HFFc6 (cell line): ENCODE measurements around the gene CDH1. TPM values are rescaled to one million over a fixed set of nuclear protein-coding genes. Genes with fewer than 3 reads are reported as not detected.

Source experiments
- DNase-seq: peaks from one replicate; pipeline ENCODE4 v3.0.0-alpha.2; 2018
- H3K27ac Mint-ChIP-seq: 2 replicates; pipeline ENCODE4 v1.8.0; 2020; ENCODE audit warnings: mild to moderate bottlenecking, mixed read lengths
- H3K27me3 Mint-ChIP-seq: 2 replicates; pipeline ENCODE4 v1.8.0; 2021; ENCODE audit warnings: mild to moderate bottlenecking, moderate library complexity, mixed read lengths; ENCODE audit not compliant: insufficient read depth
- H3K36me3 Mint-ChIP-seq: 2 replicates; pipeline ENCODE4 v1.8.0; 2021; ENCODE audit warnings: low read depth, mixed read lengths
- H3K4me1 Mint-ChIP-seq: 2 replicates; pipeline ENCODE4 v1.8.0; 2020; ENCODE audit warnings: low read depth, mixed read lengths
- H3K4me3 Mint-ChIP-seq: 2 replicates; pipeline ENCODE4 v1.8.0; 2020; ENCODE audit warnings: mild to moderate bottlenecking, moderate library complexity, mixed read lengths
- H3K9me3 Mint-ChIP-seq: 2 replicates; pipeline ENCODE4 v1.8.0; 2020; ENCODE audit warnings: mild to moderate bottlenecking, mixed read lengths
- total RNA-seq, 6 experiments: library from RNA; stranded (reverse); fragmentation: NEBNext Ultra II Directional; extraction: Animal tissue kit (Norgen Biotek cat#: 25700); gene quantifications; 2 replicates in 1 of 6; 3 replicates in 5 of 6; pipeline ENCODE4 v1.2.3, GENCODE V29; 2021
- TF ChIP-seq, protein P1 (sequence below): fragments of 200-600 bp; sonication (generic); IDR thresholded peaks from 2 replicates; pipeline ENCODE4 v1.5.0; 2021; ENCODE audit warnings: antibody characterized with exemption, mild to moderate bottlenecking

The CDH1 gene
- total RNA-seq, 6 experiments from 2014 or later = 0.24 to 1.4 (median 0.41) TPM

GRCh38 chr16:68737730-68738629, 888 bp downstream of the CDH1 start:
- H3K27me3 Mint-ChIP-seq = peaks cover 21% of the 10 kb centered on the region
- no peaks in the 10 kb centered on the region for H3K36me3 Mint-ChIP-seq

DNA sequence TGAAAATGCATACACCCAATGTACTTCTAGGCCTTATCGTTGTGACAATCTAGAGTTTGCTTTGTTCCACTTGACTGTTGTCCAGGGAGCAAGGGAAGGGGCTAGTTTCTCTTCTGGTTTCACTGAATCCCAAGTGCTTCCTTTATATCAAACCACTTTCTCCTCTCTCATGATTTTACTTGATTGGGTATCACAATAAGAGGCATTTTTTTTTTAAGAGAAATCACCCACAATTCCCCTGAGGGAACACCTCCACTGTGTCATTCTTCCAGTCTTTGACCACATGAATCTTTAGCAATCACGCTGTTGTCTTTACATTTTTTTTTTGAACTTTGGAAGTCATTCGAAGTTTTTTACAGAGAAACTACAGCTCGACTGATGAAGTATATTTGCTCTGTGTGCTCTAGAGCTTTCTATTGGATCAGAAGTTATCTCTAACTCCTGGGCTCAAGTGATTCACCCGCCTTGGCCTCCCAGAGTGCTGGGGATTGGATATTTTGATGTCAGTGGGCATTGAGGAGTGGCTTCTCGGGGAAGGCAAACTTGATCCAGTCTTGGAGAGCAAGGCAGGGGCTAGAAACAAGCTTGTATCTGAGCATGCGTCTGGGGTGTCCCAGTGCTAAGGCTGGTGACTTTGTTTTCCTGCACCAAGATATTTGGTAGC, 3.0 kb downstream of the CDH1 start:
- Mint-ChIP-seq H3K4me3 (no peak overlapping the region), H3K4me1 (peaks cover 13% of the 10 kb centered on the region), H3K9me3 (no peaks in the 10 kb centered on the region), H3K27ac (no peak overlapping the region), H3K36me3 (no peaks in the 10 kb centered on the region), H3K27me3 (peaks cover 20% of the 10 kb centered on the region)
- no peak for DNase-seq
- TF ChIP-seq, protein P1, sequence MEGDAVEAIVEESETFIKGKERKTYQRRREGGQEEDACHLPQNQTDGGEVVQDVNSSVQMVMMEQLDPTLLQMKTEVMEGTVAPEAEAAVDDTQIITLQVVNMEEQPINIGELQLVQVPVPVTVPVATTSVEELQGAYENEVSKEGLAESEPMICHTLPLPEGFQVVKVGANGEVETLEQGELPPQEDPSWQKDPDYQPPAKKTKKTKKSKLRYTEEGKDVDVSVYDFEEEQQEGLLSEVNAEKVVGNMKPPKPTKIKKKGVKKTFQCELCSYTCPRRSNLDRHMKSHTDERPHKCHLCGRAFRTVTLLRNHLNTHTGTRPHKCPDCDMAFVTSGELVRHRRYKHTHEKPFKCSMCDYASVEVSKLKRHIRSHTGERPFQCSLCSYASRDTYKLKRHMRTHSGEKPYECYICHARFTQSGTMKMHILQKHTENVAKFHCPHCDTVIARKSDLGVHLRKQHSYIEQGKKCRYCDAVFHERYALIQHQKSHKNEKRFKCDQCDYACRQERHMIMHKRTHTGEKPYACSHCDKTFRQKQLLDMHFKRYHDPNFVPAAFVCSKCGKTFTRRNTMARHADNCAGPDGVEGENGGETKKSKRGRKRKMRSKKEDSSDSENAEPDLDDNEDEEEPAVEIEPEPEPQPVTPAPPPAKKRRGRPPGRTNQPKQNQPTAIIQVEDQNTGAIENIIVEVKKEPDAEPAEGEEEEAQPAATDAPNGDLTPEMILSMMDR = no peak

More at GRCh38 chr16:68737730-68738629, 888 bp downstream of the CDH1 start:
- Mint-ChIP-seq H3K4me3 (no peak overlapping the region), H3K27ac (no peak overlapping the region), H3K9me3 (no peaks in the 10 kb centered on the region), H3K4me1 (peaks cover 6% of the 10 kb centered on the region; the same call in 1 of the 2 replicates)
- TF ChIP-seq, protein P1 = no peak
- no peak for DNase-seq

DNA sequence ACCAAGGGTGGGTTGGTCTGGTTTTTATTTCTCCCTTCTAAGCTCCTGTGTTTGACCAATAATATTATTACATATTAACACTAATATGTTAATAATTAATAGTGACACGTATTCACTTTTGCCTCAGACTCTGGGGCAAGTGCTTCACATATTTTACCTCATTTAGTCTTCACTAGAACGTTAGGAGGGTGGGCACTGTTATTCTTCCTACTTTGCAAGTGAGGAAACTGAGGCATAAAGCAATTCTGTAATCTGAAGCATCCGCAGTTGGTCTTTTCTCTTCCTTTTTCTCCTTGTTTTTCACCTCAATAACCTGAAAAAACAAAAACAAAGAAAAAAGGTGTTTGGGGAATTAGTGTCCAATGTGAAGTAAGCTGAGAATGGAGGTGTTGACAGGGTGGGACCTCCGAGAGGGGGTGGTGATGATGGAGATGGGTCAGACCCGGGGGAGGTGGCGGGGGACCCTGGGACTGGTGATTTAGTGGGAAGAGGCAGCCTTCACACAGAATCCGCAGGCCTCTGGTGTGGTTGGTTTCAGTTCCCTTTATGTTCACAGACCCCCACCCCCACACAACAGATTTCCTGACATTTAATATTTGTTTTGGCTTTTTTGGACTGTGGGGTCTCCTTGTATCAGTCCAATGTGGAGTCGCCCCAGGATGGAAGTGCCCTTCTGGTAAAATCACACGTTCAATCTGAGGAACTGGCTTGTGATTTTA, 3.7 kb downstream of the CDH1 start:
- Mint-ChIP-seq H3K4me1 (peaks cover 14% of the 10 kb centered on the region), H3K27ac (no peak overlapping the region), H3K36me3 (no peaks in the 10 kb centered on the region), H3K9me3 (no peaks in the 10 kb centered on the region), H3K27me3 (peaks cover 20% of the 10 kb centered on the region), H3K4me3 (no peak overlapping the region)
- TF ChIP-seq, protein P1 = no peak
- no peak for DNase-seq

GRCh38 chr16:68743664-68744063, 6.6 kb downstream of the CDH1 start:
- H3K27me3 Mint-ChIP-seq = peaks cover 17% of the 10 kb centered on the region
- TF ChIP-seq, protein P1 = no peak
- H3K4me1 Mint-ChIP-seq = peaks cover 14% of the 10 kb centered on the region
- no peak overlapping the region for H3K27ac Mint-ChIP-seq
- DNase-seq = no peak
- no peak overlapping the region for H3K4me3 Mint-ChIP-seq
- no peaks in the 10 kb centered on the region for H3K36me3 Mint-ChIP-seq
- H3K9me3 Mint-ChIP-seq = no peaks in the 10 kb centered on the region

GRCh38 chr16:68744744-68745280, 7.7 kb downstream of the CDH1 start:
- no peak overlapping the region for H3K4me3 Mint-ChIP-seq

More at GRCh38 chr16:68744744-68745280, 7.7 kb downstream of the CDH1 start:
- H3K9me3 Mint-ChIP-seq = no peaks in the 10 kb centered on the region
- H3K4me1 Mint-ChIP-seq = peaks cover 14% of the 10 kb centered on the region
- H3K27me3 Mint-ChIP-seq = peaks cover 17% of the 10 kb centered on the region
- DNase-seq = peak; percentile 18
- TF ChIP-seq, protein P1 = no peak
- H3K36me3 Mint-ChIP-seq = no peaks in the 10 kb centered on the region
- no peak overlapping the region for H3K27ac Mint-ChIP-seq
